GM12801 (cell line): ENCODE measurements around the gene CRIM1.

Experiments
- TF ChIP-seq, protein P1 (sequence below): IDR thresholded peaks from one replicate; pipeline ENCODE4 v1.5.1; 2011; ENCODE audit warnings: control low read depth; ENCODE audit not compliant: insufficient read length; ENCODE audit errors: extremely low read depth

The CRIM1 gene

DNA sequence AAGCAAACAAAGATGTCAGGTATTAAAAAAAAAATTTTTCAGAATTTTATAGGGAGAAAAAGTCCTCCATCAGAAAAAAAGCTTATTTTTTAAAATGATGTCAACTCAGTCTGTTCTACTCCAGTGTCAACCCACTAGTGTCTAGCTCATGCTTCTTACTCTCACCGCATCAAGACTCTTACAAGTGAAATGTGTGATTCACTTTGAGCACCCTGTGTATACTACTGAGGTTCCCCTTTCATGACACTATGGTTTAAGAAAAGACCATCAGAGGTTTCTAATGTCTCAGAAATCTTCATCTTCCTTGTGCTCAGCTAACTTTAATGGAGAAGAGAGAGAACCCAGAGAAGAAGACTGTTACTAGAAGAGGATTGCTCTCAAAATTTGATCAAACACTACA lies 199.0 kb downstream of the CRIM1 start:
- TF ChIP-seq, protein P1, sequence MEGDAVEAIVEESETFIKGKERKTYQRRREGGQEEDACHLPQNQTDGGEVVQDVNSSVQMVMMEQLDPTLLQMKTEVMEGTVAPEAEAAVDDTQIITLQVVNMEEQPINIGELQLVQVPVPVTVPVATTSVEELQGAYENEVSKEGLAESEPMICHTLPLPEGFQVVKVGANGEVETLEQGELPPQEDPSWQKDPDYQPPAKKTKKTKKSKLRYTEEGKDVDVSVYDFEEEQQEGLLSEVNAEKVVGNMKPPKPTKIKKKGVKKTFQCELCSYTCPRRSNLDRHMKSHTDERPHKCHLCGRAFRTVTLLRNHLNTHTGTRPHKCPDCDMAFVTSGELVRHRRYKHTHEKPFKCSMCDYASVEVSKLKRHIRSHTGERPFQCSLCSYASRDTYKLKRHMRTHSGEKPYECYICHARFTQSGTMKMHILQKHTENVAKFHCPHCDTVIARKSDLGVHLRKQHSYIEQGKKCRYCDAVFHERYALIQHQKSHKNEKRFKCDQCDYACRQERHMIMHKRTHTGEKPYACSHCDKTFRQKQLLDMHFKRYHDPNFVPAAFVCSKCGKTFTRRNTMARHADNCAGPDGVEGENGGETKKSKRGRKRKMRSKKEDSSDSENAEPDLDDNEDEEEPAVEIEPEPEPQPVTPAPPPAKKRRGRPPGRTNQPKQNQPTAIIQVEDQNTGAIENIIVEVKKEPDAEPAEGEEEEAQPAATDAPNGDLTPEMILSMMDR, result no peak

DNA sequence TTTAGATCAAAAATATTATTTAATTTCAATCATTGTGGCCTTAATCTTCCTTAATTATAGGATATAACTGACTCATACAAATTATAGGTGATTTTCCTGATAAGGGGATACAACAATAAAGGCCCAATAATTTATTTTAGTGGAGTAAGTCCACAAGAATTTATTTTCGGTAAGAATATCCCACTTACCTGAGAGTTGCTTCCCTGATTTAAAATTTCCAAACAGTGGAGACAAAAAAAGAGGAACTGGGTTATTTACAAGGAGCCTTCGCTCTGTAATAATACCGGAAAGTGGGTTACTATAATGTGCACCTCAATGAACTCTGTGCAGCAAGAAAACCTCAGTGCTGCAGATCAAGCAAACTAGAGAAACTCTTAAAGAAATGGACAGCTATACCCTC lies 200.2 kb downstream of the CRIM1 start:
- TF ChIP-seq, protein P1, result no peak

DNA sequence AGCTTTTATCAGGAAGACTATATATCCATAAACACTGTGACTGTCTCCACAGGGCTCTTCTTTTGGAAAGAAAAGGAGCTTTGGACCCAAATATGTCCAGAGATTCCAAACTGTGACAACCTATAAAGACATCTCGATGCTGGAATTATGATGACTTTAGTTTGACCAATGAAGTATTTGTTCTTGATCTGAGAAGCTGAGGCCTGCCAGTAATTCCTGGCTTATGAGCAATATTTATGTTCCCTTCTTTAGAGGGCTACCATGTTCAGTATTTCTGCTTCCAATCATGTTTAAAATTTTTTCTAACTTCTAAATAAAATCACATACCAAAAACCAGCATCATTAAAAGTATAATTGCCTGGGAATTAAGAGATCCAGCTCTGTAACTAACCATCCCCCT lies 201.3 kb downstream of the CRIM1 start:
- TF ChIP-seq, protein P1, result no peak

DNA sequence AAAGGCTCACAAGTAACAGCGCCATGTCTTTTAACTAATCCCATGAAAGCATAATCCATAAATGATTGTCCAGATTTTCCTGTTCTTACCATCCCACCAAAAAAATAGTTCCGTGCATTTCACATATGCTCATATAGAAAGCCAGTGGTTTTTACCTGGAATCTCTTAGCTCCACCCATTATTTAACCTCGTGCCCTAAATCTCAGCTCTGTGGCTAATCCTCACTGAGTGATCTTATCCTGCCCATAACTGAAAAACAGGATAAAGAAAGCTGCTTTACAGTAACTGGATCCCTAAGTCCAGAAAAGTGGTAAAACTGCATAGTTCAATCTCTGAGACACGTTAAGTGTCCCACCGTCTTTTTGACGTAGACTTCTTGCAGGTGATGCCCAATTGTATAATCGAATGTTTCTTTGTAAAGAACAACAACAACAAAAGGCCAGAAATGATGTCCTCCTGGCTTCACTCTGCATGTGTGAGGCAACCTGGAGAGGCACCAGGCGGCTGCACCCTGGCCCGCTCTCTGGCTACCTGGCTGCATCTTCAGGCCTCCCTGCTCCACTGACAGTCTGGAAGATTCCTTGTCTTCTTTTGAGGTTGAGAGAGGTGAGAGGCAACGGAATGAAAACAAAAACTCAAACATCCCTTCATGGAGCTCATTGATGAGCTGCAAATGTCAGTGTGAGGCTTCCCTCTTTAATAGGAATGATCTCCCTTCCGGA lies 203.8 kb downstream of the CRIM1 start:
- TF ChIP-seq, protein P1, result no peak

DNA sequence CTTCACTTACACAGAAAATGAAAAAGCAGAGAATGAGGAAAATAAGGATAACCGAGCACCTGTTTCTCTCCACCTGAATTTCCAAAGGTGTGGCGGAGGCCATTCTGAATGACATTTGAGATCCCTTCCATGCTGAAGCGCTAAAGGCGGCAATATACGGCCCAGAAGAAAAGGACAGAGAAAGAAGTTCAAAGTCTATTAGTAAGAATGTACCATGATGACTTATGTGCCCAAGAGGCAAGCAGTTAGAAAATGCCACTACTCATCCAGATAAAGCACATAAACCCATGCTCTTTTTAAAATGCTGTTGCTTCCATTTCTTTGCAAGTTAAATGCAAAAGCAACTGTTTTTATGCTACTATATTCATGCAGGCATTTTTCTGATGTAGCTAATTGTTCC lies 205.1 kb downstream of the CRIM1 start:
- TF ChIP-seq, protein P1, result no peak

DNA sequence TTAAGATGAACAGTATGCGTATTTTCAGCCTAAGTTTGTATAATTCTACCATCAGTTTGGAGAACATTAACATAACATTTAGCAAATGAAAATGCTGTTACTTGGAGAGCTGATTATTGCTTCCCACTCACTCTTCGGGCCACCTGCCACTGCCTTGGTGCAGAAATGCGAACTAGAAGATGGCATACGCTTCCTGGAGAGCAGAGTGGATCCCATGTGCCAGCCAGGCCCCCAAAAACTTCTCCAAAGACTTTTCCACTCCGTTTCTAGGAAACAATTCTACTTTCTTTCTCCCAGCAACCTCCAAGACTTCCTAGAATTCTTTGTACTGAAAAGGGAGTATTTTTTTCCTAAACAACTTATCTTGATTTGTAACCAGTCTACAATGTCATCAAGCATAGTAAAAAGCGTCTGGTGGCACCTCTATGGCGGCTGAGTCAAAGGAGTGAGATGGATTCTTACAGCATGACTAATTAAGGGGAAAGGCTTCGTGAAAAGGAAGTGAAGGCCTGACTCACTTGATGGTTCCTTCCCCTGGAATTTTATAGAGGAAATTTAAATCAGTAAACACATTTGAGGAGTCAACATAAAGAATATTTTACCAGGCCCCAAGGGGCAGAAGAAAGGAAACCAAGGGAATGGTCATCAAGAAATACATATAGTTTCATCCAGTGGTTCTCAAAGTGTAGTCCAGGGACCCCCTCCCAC lies 205.8 kb downstream of the CRIM1 start:
- TF ChIP-seq, protein P1, result no peak

DNA sequence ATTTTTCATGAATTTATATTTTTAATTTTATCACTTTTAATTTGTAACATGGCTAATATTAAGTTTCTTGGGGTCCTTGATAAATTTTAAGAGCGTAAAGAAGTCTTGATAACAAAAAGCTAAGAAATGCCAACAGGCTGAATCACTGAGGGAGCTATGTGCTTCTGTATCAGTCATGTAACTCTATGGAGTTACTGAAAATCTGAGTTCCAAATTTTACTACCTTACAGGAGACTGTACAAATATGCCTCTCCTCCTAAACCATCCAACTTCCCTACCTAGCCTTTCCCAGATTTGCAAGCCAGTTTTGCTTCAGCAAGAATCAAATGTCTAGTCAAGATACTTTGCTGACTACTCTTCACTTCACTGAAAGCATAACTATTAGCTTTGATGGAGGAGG lies 206.7 kb downstream of the CRIM1 start:
- TF ChIP-seq, protein P1, result no peak
